Activated CD4-positive, CD25-positive, alpha-beta regulatory T cell treated with anti-CD3 and anti-CD28 coated beads, Interleukin-2, amount 50 U/mL, for 16 hours (primary cell): Measurements from ENCODE around the gene NOP53.
"Not testable (repeated sequence)": the region's sequence is repeated elsewhere in the genome, so short reads cannot be mapped to it uniquely, and the experiment has no call there.

Experiments used
- DNase-seq: peaks from one replicate; pipeline ENCODE4 v3.0.0-alpha.2; 2020; ENCODE audit warnings: low read depth, low spot score

The NOP53 gene

GRCh38 chr19:47745010-47745901, at the start of gene NOP53:
Gene NOP53, plus strand, starts transcription at chr19:47745546. Its CDS starts 14 bp downstream, at chr19:47745560.
- peak; percentile 96 for DNase-seq

- no peak for DNase-seq
Measured at GRCh38 chr19:47696635-47697034, 48.7 kb upstream of the NOP53 start.

- DNase-seq: peak; percentile 14
Measured at GRCh38 chr19:47697863-47698609, 47.3 kb upstream of the NOP53 start.

GRCh38 chr19:47698631-47699359, 46.6 kb upstream of the NOP53 start:
- DNase-seq: no peak

GRCh38 chr19:47699360-47699917, 45.9 kb upstream of the NOP53 start:
- no peak for DNase-seq

- DNase-seq: no peak
Measured at GRCh38 chr19:47700934-47701716, 44.2 kb upstream of the NOP53 start.

- no peak for DNase-seq
Measured at GRCh38 chr19:47701717-47702552, 43.4 kb upstream of the NOP53 start.

GRCh38 chr19:47702671-47703070, 42.7 kb upstream of the NOP53 start:
- DNase-seq: no peak

- DNase-seq: no peak
Measured at GRCh38 chr19:47703301-47703700, 42.0 kb upstream of the NOP53 start.

- no peak for DNase-seq
Measured at GRCh38 chr19:47704024-47704423, 41.3 kb upstream of the NOP53 start.

- DNase-seq: no peak
Measured at GRCh38 chr19:47704656-47705055, 40.7 kb upstream of the NOP53 start.

- DNase-seq: peak; percentile 24
Measured at GRCh38 chr19:47707135-47707925, 38.0 kb upstream of the NOP53 start.

- DNase-seq: no peak
Measured at GRCh38 chr19:47711652-47712242, 33.6 kb upstream of the NOP53 start.

GRCh38 chr19:47713046-47714021, 32.0 kb upstream of the NOP53 start, which contains the start of gene EHD2:
Gene EHD2, plus strand, starts transcription at chr19:47713422. Its CDS starts 3,191 bp downstream, at chr19:47716613.
- no peak for DNase-seq

- no peak for DNase-seq
Measured at GRCh38 chr19:47714339-47714738, 31.0 kb upstream of the NOP53 start.

- DNase-seq: not testable (repeated sequence)
Measured at GRCh38 chr19:47714855-47715254, 30.5 kb upstream of the NOP53 start.

GRCh38 chr19:47716270-47716937, 28.9 kb upstream of the NOP53 start:
- DNase-seq: no peak
